ENCODE results near the gene SLX4IP.

The SLX4IP gene

GRCh38 chr20:10673842-10674683 lies 239.0 kb downstream of the SLX4IP start, which contains the start of gene JAG1:
TSS of gene JAG1 (minus strand) at chr20:10673999. CDS start at chr20:10673530, 469 bp downstream.
- no peak for TF ChIP-seq CTCF (IDR thresholded peaks at IDR 0.05; ENCODE audit: low read depth, low read length)
- DNase-seq (ENCODE audit: low read depth in 2 of 2): peak; percentile 96 to 98
- peak within 1 kb of the TSS; percentile 81 to 88 for H3K4me3 ChIP-seq (replicated peaks in 1 of 2; ENCODE audit: low read depth in 2 of 2, low read length in 2 of 2)

- peak; percentile 76 to 79 for DNase-seq (ENCODE audit: low read depth in 2 of 2)
- peak overlapping the region; percentile 81 to 88 for H3K4me3 ChIP-seq (replicated peaks in 1 of 2; ENCODE audit: low read depth in 2 of 2, low read length in 2 of 2)
- peak; percentile 88 for TF ChIP-seq CTCF (IDR thresholded peaks at IDR 0.05; ENCODE audit: low read depth, low read length)
Observed at GRCh38 chr20:10674684-10675449, 239.8 kb downstream of the SLX4IP start.

- no peak for TF ChIP-seq CTCF (IDR thresholded peaks at IDR 0.05; ENCODE audit: low read depth, low read length)
- DNase-seq (ENCODE audit: low read depth in 2 of 2): no peak
- peak overlapping the region in 1 of 2 donors; percentile 81 for H3K4me3 ChIP-seq (replicated peaks in 1 of 2; ENCODE audit: low read depth in 2 of 2, low read length in 2 of 2)
Observed at GRCh38 chr20:10675450-10675848, 240.3 kb downstream of the SLX4IP start.

- H3K4me3 ChIP-seq (replicated peaks in 1 of 2; ENCODE audit: low read depth in 2 of 2, low read length in 2 of 2): no peak overlapping the region
- no peak for TF ChIP-seq CTCF (IDR thresholded peaks at IDR 0.05; ENCODE audit: low read depth, low read length)
- DNase-seq (ENCODE audit: low read depth in 2 of 2): no peak
Observed at GRCh38 chr20:10676518-10676917, 241.4 kb downstream of the SLX4IP start.

All from cardiac fibroblast (primary cell).